HEK293 (cell line): ENCODE measurements around the gene HSD17B3.
"Not testable (repeated sequence)": the region's sequence is repeated elsewhere in the genome, so short reads cannot be mapped to it uniquely, and the experiment has no call there.

Experiments
- GLI4 ChIP-seq: fragments of 450-650 bp; formaldehyde crosslinking; IDR thresholded peaks from 2 replicates; pipeline ENCODE4 v1.5.1; 2016; ENCODE audit warnings: missing biosample characterization, missing genetic modification characterization
- RBAK ChIP-seq: fragments of 450-650 bp; formaldehyde crosslinking; IDR thresholded peaks from 2 replicates; pipeline ENCODE4 v1.5.1; 2016; ENCODE audit warnings: missing biosample characterization, missing genetic modification characterization
- REST ChIP-seq: fragments of 450-650 bp; formaldehyde crosslinking; IDR thresholded peaks from 2 replicates; pipeline ENCODE4 v1.5.1; 2016; ENCODE audit warnings: missing biosample characterization, missing genetic modification characterization
- ZNF174 ChIP-seq: fragments of 450-650 bp; formaldehyde crosslinking; IDR thresholded peaks from 2 replicates; pipeline ENCODE4 v1.5.0; 2017; ENCODE audit warnings: missing biosample characterization, mild to moderate bottlenecking, missing genetic modification characterization
- ZNF350 ChIP-seq: fragments of 450-650 bp; formaldehyde crosslinking; IDR thresholded peaks from 2 replicates; pipeline ENCODE4 v1.5.0; 2017; ENCODE audit warnings: missing biosample characterization, mild to moderate bottlenecking, missing genetic modification characterization
- ZNF48 ChIP-seq: fragments of 450-650 bp; formaldehyde crosslinking; IDR thresholded peaks from 2 replicates; pipeline ENCODE4 v1.5.1; 2016; ENCODE audit warnings: missing biosample characterization, missing genetic modification characterization
- TF ChIP-seq, protein P1 (sequence below): fragments of 450-650 bp; formaldehyde crosslinking; IDR thresholded peaks from 2 replicates; pipeline ENCODE4 v1.5.1; 2016; ENCODE audit warnings: missing biosample characterization, missing genetic modification characterization

- TF ChIP-seq ZNF48 (tag by site-specific recombination); REST (tag by site-specific recombination); ZNF350 (tag by site-specific recombination); GLI4; ZNF174; RBAK: not testable (repeated sequence)
- TF ChIP-seq, protein P1, sequence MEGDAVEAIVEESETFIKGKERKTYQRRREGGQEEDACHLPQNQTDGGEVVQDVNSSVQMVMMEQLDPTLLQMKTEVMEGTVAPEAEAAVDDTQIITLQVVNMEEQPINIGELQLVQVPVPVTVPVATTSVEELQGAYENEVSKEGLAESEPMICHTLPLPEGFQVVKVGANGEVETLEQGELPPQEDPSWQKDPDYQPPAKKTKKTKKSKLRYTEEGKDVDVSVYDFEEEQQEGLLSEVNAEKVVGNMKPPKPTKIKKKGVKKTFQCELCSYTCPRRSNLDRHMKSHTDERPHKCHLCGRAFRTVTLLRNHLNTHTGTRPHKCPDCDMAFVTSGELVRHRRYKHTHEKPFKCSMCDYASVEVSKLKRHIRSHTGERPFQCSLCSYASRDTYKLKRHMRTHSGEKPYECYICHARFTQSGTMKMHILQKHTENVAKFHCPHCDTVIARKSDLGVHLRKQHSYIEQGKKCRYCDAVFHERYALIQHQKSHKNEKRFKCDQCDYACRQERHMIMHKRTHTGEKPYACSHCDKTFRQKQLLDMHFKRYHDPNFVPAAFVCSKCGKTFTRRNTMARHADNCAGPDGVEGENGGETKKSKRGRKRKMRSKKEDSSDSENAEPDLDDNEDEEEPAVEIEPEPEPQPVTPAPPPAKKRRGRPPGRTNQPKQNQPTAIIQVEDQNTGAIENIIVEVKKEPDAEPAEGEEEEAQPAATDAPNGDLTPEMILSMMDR (tag by site-specific recombination) = not testable (repeated sequence)
Observed at GRCh38 chr9:96322736-96323135, 20.8 kb upstream of the HSD17B3 start.
